ENCODE data around the gene ROBO1.

GRCh38 chr3:79085171-79085570 is 682.6 kb downstream of the ROBO1 start:
- no peak for TF ChIP-seq KDM1A (IDR thresholded peaks at IDR 0.05; ENCODE audit: borderline replicate concordance, low read length)
- TF ChIP-seq, protein P1, sequence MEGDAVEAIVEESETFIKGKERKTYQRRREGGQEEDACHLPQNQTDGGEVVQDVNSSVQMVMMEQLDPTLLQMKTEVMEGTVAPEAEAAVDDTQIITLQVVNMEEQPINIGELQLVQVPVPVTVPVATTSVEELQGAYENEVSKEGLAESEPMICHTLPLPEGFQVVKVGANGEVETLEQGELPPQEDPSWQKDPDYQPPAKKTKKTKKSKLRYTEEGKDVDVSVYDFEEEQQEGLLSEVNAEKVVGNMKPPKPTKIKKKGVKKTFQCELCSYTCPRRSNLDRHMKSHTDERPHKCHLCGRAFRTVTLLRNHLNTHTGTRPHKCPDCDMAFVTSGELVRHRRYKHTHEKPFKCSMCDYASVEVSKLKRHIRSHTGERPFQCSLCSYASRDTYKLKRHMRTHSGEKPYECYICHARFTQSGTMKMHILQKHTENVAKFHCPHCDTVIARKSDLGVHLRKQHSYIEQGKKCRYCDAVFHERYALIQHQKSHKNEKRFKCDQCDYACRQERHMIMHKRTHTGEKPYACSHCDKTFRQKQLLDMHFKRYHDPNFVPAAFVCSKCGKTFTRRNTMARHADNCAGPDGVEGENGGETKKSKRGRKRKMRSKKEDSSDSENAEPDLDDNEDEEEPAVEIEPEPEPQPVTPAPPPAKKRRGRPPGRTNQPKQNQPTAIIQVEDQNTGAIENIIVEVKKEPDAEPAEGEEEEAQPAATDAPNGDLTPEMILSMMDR (IDR thresholded peaks at IDR 0.05; ENCODE audit: control extremely low read depth in 1 of 3, insufficient read depth in 1 of 3, low read depth in 1 of 3, low read length in 3 of 3): no peak
- TF ChIP-seq ZNF274 (IDR thresholded peaks at IDR 0.05; ENCODE audit: borderline replicate concordance, extremely low read depth, low read length): no peak
- TF ChIP-seq, protein P2, sequence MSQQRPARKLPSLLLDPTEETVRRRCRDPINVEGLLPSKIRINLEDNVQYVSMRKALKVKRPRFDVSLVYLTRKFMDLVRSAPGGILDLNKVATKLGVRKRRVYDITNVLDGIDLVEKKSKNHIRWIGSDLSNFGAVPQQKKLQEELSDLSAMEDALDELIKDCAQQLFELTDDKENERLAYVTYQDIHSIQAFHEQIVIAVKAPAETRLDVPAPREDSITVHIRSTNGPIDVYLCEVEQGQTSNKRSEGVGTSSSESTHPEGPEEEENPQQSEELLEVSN (IDR thresholded peaks at IDR 0.05): no peak
- no peak for TF ChIP-seq MAFK (IDR thresholded peaks at IDR 0.05; ENCODE audit: low read depth, low read length)
- no peak for TF ChIP-seq EZH2 (IDR thresholded peaks at IDR 0.05; ENCODE audit: low read depth, low read length, severe bottlenecking)
- no peak for TF ChIP-seq SIX5 (IDR thresholded peaks at IDR 0.05; ENCODE audit: low read depth, low read length)
- no peak for TF ChIP-seq EP300 (IDR thresholded peaks at IDR 0.05; ENCODE audit: borderline replicate concordance in 1 of 2, low read depth in 2 of 2, low read length in 2 of 2)
- TF ChIP-seq MAX (IDR thresholded peaks at IDR 0.05): no peak
- TF ChIP-seq PHF8 (conservative IDR thresholded peaks at IDR 0.05; ENCODE audit: low read depth, low read length): no peak
- no peak for TF ChIP-seq TAF7 (optimal IDR thresholded peaks at IDR 0.05; ENCODE audit: borderline replicate concordance, low read depth, low read length)
- TF ChIP-seq BRCA1 (IDR thresholded peaks at IDR 0.05; ENCODE audit: low read depth, low read length): no peak
- no peak for TF ChIP-seq POLR2AphosphoS5 (IDR thresholded peaks at IDR 0.05; ENCODE audit: low read depth, low read length)
- no peak for TF ChIP-seq POLR2A (IDR thresholded peaks at IDR 0.05; ENCODE audit: control extremely low read depth in 1 of 2, low read depth in 2 of 2, low read length in 2 of 2)
